Spleen (tissue), 7 donors: ENCODE data around the gene CDK3.

Experiments used
- POLR2AphosphoS5 ChIP-seq, 3 donors: sonication (generic); formaldehyde crosslinking; IDR thresholded peaks; one replicate each; pipeline ENCODE4 v1.5.1; 2017; ENCODE audit warnings: antibody characterized with exemption in 3 of 3
- TF ChIP-seq, protein P1 (sequence below), 11 experiments: fragments of 200-600 bp in 7 of 11; fragments of 450-650 bp in 4 of 11; sonication (generic) in 4 of 11; IDR thresholded peaks in 8 of 11; conservative IDR thresholded peaks in 3 of 11; 1 replicate in 7 of 11; 2 replicates in 4 of 11; pipeline versions ENCODE4 v1.4.0 to v1.8.0; 2016 to 2021; ENCODE audit warnings: antibody characterized with exemption in 11 of 11, inconsistent platforms in 4 of 11, mild to moderate bottlenecking in 1 of 11
- donor health status: DM: no; HTN: no; CAD: no; lungs with moderate emphysema.
- donor health status: DM: no; HTN: no; CAD: no.
- donor health status: DM: no; HTN: no; CAD: no.

- TF ChIP-seq, protein P1, sequence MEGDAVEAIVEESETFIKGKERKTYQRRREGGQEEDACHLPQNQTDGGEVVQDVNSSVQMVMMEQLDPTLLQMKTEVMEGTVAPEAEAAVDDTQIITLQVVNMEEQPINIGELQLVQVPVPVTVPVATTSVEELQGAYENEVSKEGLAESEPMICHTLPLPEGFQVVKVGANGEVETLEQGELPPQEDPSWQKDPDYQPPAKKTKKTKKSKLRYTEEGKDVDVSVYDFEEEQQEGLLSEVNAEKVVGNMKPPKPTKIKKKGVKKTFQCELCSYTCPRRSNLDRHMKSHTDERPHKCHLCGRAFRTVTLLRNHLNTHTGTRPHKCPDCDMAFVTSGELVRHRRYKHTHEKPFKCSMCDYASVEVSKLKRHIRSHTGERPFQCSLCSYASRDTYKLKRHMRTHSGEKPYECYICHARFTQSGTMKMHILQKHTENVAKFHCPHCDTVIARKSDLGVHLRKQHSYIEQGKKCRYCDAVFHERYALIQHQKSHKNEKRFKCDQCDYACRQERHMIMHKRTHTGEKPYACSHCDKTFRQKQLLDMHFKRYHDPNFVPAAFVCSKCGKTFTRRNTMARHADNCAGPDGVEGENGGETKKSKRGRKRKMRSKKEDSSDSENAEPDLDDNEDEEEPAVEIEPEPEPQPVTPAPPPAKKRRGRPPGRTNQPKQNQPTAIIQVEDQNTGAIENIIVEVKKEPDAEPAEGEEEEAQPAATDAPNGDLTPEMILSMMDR (IDR thresholded peaks at IDR 0.05 in 8 of 11, conservative IDR thresholded peaks at IDR 0.05 in 3 of 11), result peak in 5 of 11 experiments; percentile 2 to 44 (median 37)
- no peak for TF ChIP-seq POLR2AphosphoS5 (IDR thresholded peaks at IDR 0.05)
These were observed at the start of gene CDK3 for GRCh38 chr17:76000755-76001521.
